Smooth muscle cell (in vitro differentiated cells): Measurements from ENCODE around the gene OGT. TPM values are rescaled to one million over a fixed set of nuclear protein-coding genes. Genes with fewer than 3 reads are reported as not detected.
"Not testable (repeated sequence)": the region's sequence is repeated elsewhere in the genome, so short reads cannot be mapped to it uniquely, and the experiment has no call there.

Experiments used
- DNase-seq: peaks from one replicate; lab custom pipeline; 2025; ENCODE audit not compliant: unreplicated experiment; lab: John Stamatoyannopoulos, UW
- H2AFZ ChIP-seq: fragments of 200-600 bp; sonication (generic); 2 replicates; pipeline ENCODE4 v1.6.0; 2016; ENCODE audit warnings: antibody characterized with exemption, low read depth, mild to moderate bottlenecking
- H3F3A ChIP-seq: fragments of 200-600 bp; sonication (generic); 2 replicates; pipeline ENCODE4 v1.6.0; 2017; ENCODE audit warnings: antibody characterized with exemption, low read depth
- H3K27ac ChIP-seq: fragments of 200-600 bp; sonication (generic); 2 replicates; pipeline ENCODE4 v1.5.1; 2016; ENCODE audit warnings: low read depth, mild to moderate bottlenecking
- H3K27me3 ChIP-seq: fragments of 200-600 bp; sonication (generic); 2 replicates; pipeline ENCODE4 v1.6.1; 2016; ENCODE audit warnings: low read depth, mild to moderate bottlenecking
- H3K36me3 ChIP-seq: fragments of 200-600 bp; sonication (generic); 2 replicates; pipeline ENCODE4 v1.5.1; 2016; ENCODE audit warnings: low read depth
- H3K4me1 ChIP-seq: fragments of 200-600 bp; sonication (generic); 2 replicates; pipeline ENCODE4 v1.5.1; 2016; ENCODE audit warnings: low read depth
- H3K4me2 ChIP-seq: fragments of 200-600 bp; sonication (generic); 2 replicates; pipeline ENCODE4 v1.6.0; 2016; ENCODE audit warnings: mild to moderate bottlenecking
- H3K4me3 ChIP-seq: fragments of 200-600 bp; sonication (generic); 2 replicates; pipeline ENCODE4 v1.5.1; 2016; ENCODE audit warnings: mild to moderate bottlenecking
- H3K79me2 ChIP-seq: fragments of 200-600 bp; sonication (generic); 2 replicates; pipeline ENCODE4 v1.6.0; 2016; ENCODE audit warnings: low read depth, mild to moderate bottlenecking
- H3K9ac ChIP-seq: fragments of 200-600 bp; sonication (generic); 2 replicates; pipeline ENCODE4 v1.6.0; 2016; ENCODE audit warnings: low read depth
- H3K9me3 ChIP-seq: fragments of 200-600 bp; sonication (generic); replicated peaks from 2 replicates; pipeline ENCODE4 v1.5.1; 2016; ENCODE audit warnings: low read depth
- H4K20me1 ChIP-seq: fragments of 200-600 bp; sonication (generic); 2 replicates; pipeline ENCODE4 v1.6.0; 2016; ENCODE audit warnings: low read depth
- CTCF ChIP-seq: fragments of 200-600 bp; sonication (generic); IDR thresholded peaks from 2 replicates; pipeline ENCODE4 v1.5.1; 2017; ENCODE audit warnings: borderline replicate concordance, mild to moderate bottlenecking, antibody characterized with exemption; ENCODE audit not compliant: insufficient read depth, poor library complexity, severe bottlenecking
- WGBS: methylation state at CpG from one replicate; pipeline ENCODE4 v1.1.7; 2016; ENCODE audit warnings: low lambda C conversion rate; 5-methylcytosine and 5-hydroxymethylcytosine counted together
- polyA plus RNA-seq: library from polyadenylated mRNA; unstranded; fragments of >200 nt; fragmentation: Nextera tagmentation; extraction: Ambion mirVana; gene quantifications from 2 replicates; pipeline ENCODE4 v1.2.1, GENCODE V29; 2016
- total RNA-seq: library from RNA; depleted of rRNA; stranded (reverse); fragments of >200 nt; gene quantifications from 2 replicates; pipeline ENCODE4 v1.2.3, GENCODE V29; 2014

The OGT gene
- total and polyA plus RNA-seq, 2 experiments from 2014 or later, result 13.2 to 67.4 TPM

- H3K79me2 ChIP-seq, result no peaks in the 10 kb centered on the region
- no peaks in the 10 kb centered on the region for H3K4me1 ChIP-seq
- TF ChIP-seq CTCF, result no peak
- no peak overlapping the region for H3K4me2 ChIP-seq
- no peak for DNase-seq
- no peaks in the 10 kb centered on the region for H4K20me1 ChIP-seq
- 78% methylated on average over 1 of the region's 1 CpG for WGBS
- no peak overlapping the region for H3K27ac ChIP-seq
- no peak overlapping the region for H3K4me3 ChIP-seq
- H3K9me3 ChIP-seq, result no peaks in the 10 kb centered on the region
- no peaks in the 10 kb centered on the region for H3K27me3 ChIP-seq
- H3K36me3 ChIP-seq, result no peaks in the 10 kb centered on the region
- no peak overlapping the region for H2AFZ ChIP-seq
- no peaks in the 10 kb centered on the region for H3F3A ChIP-seq
- no peak overlapping the region for H3K9ac ChIP-seq
Observed at GRCh38 chrX:71504346-71504745, 28.6 kb upstream of the OGT start.

- Histone ChIP-seq H3K27ac (no peak overlapping the region), H3K79me2 (no peaks in the 10 kb centered on the region), H3K4me3 (no peak overlapping the region), H4K20me1 (no peaks in the 10 kb centered on the region), H3K4me2 (no peak overlapping the region), H3F3A (no peaks in the 10 kb centered on the region), H3K9ac (no peak overlapping the region), H2AFZ (no peak overlapping the region), H3K27me3 (no peaks in the 10 kb centered on the region), H3K9me3 (no peaks in the 10 kb centered on the region), H3K4me1 (no peaks in the 10 kb centered on the region), H3K36me3 (no peaks in the 10 kb centered on the region)
- no peak for TF ChIP-seq CTCF
- no peak for DNase-seq
- 80% methylated on average over 1 of the region's 1 CpG for WGBS
Observed at GRCh38 chrX:71509289-71509688, 23.6 kb upstream of the OGT start.

- Histone ChIP-seq H3K9me3 (no peaks in the 10 kb centered on the region), H3K27me3 (no peaks in the 10 kb centered on the region), H3K9ac (no peak overlapping the region), H3K4me2 (no peak overlapping the region), H4K20me1 (no peaks in the 10 kb centered on the region), H3F3A (no peaks in the 10 kb centered on the region), H3K4me3 (no peak overlapping the region), H3K79me2 (no peaks in the 10 kb centered on the region), H3K4me1 (no peaks in the 10 kb centered on the region), H3K36me3 (no peaks in the 10 kb centered on the region), H3K27ac (no peak overlapping the region), H2AFZ (no peak overlapping the region)
- WGBS, result 84% methylated on average over 2 of the region's 2 CpGs
- no peak for TF ChIP-seq CTCF
- DNase-seq, result no peak
Observed at GRCh38 chrX:71510161-71510560, 22.7 kb upstream of the OGT start.

GRCh38 chrX:71513731-71514130 is 19.2 kb upstream of the OGT start:
- DNase-seq, H3K9me3 ChIP-seq, H3K27ac ChIP-seq, H3F3A ChIP-seq, H3K4me2 ChIP-seq, H4K20me1 ChIP-seq, H3K27me3 ChIP-seq, H3K4me1 ChIP-seq, H3K4me3 ChIP-seq, H3K36me3 ChIP-seq, H3K79me2 ChIP-seq, H3K9ac ChIP-seq, H2AFZ ChIP-seq: not testable (repeated sequence)
- 87% methylated on average over 4 of the region's 4 CpGs for WGBS
